GM11168 (cell line): ENCODE measurements around the gene RTP4.
"Not testable (repeated sequence)": the region's sequence is repeated elsewhere in the genome, so short reads cannot be mapped to it uniquely, and the experiment has no call there.

Experiments used
- in situ Hi-C: fragments of 300-500 bp; cut with MboI; formaldehyde crosslinking; loops from one replicate; pipeline ENCODE4 v1.12.0; 2022; ENCODE audit warnings: low sequenced_read_pairs; ENCODE audit not compliant: unreplicated experiment

The RTP4 gene

DNA sequence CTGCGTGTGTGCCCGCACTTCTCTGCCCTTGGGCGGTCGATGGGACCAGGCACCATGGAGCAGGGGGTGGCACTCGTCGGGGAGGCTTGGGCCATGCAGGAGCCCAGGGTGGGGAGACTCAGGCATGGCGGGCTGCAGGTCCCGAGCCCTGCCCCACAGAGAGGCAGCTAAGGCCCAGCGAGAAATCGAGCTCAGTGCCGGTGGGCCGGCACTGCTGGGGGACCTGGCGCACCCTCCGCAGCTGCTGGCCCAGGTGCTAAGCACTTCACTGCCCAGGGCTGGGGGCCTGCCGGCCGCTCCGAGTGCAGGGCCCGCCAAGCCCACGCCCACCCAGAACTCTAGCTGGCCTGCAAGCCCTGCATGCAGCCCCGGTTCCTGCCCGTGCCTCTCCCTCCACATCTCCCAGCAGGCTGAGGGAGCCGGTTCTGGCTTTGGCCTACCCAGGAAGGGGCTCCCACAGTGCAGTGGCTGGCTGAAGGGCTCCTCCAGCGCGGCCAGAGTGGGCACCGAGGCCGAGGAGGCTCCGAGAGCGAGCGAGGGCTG is 553 bp upstream of the RTP4 start:
- in situ Hi-C loops: no loop called here

GRCh38 chr3:187369089-187369447 is 883 bp downstream of the RTP4 start:
- in situ Hi-C loops: no loop called here

DNA sequence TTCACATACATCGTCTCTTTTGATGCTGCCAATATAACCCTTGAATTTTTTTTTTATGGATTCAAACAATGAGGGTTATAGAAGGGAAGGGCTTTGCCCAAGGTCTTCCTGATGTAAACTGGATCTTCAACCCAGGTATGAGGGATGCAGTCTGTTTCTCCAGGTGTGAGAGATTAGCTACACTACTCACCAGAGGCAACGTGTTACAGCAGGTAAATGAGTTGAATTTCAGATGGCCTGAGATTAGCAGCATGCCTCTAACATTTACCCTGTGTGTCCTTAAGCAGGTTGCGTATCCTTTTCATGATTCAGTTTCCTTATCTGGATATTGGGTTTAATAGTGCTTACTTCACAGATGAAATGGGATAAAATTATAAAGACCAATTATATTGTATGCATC is 1.9 kb downstream of the RTP4 start:
- in situ Hi-C loops: no loop called here

- in situ Hi-C loops: no loop called here
Observed at GRCh38 chr3:187375581-187375980, 7.4 kb downstream of the RTP4 start.

- in situ Hi-C loops: no loop called here
Observed at GRCh38 chr3:187377842-187378241, 9.7 kb downstream of the RTP4 start.

- in situ Hi-C loops: no loop called here
Observed at GRCh38 chr3:187382609-187383151, 14.5 kb downstream of the RTP4 start.

- in situ Hi-C loops: no loop called here
Observed at GRCh38 chr3:187383246-187383645, 15.1 kb downstream of the RTP4 start.

GRCh38 chr3:187385296-187385695 is 17.1 kb downstream of the RTP4 start:
- in situ Hi-C loops: no loop called here

GRCh38 chr3:187396661-187397060 is 28.5 kb downstream of the RTP4 start:
- in situ Hi-C loops: no loop called here

DNA sequence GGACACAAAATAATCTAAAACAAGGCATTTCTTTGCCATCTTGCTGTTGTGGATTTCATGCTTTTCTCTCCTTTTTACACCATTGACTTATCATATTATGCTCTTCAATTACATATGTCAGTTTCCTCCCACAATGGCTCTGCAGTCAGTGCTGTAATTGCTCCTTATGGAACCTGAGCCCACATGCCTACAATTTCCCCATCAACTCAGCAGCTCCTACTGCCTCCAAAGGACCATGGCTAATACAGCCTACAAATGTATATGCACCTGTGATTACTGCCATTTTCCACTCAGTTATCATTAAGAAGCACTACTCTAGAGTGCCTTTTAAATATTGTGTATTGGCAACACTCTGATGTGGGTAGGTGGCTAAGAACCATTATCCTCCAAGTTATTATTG is 30.8 kb downstream of the RTP4 start:
- in situ Hi-C loops: no loop called here

DNA sequence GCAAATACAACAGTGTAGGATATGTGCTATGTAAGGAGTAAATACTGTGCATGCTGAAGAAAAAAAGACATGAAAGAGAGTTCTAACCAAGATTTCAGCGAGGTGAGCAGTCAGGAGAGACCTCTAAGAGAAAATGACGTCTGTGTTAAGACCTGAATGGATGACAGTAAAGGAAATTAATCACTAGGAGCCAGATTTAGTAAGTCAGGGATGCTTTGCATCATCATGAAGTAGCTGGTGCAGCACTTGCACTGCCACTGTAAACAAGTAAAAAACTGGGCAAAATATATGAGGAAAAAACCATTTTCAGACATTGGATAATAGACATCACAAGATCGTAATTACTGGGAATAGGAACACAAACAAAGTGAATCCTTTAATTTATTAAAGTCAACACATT is 32.6 kb downstream of the RTP4 start:
- in situ Hi-C loops: no loop called here

GRCh38 chr3:187401856-187402255 is 33.7 kb downstream of the RTP4 start:
- in situ Hi-C loops: no loop called here

GRCh38 chr3:187403768-187404288 is 35.6 kb downstream of the RTP4 start:
- in situ Hi-C loops: no loop called here

GRCh38 chr3:187406927-187407326 is 38.7 kb downstream of the RTP4 start:
- in situ Hi-C loops: no loop called here

GRCh38 chr3:187411991-187412781 is 44.0 kb downstream of the RTP4 start:
- in situ Hi-C loops: not testable (repeated sequence)
